Measurements from ENCODE around the gene MSANTD3. TPM values are rescaled to one million over a fixed set of nuclear protein-coding genes. Genes with fewer than 3 reads are reported as not detected.
"Not testable (repeated sequence)": the region's sequence is repeated elsewhere in the genome, so short reads cannot be mapped to it uniquely, and the experiment has no call there.

MSANTD3 gene
- total RNA-seq, 2 experiments from 2014 or later, result 8.8 to 9.6 TPM

- POLR2A ChIA-PET, result no interaction called here
- Histone ChIP-seq H3K27ac (ENCODE audit: low read depth in 1 of 2, low read length in 2 of 2) (no peak overlapping the region), H3K36me3 (ENCODE audit: insufficient read depth, low read length) (peaks cover 19% of the 10 kb centered on the region), H3K9me3 (ENCODE audit: control insufficient read depth in 1 of 2, insufficient read depth in 1 of 2, low read length in 2 of 2) (no peaks in the 10 kb centered on the region), H3K4me3 (ENCODE audit: low read length) (no peak overlapping the region), H3K4me1 (ENCODE audit: insufficient read depth, low read length) (no peaks in the 10 kb centered on the region), H3K27me3 (ENCODE audit: control insufficient read depth in 1 of 2, insufficient read depth in 2 of 2, low read length in 2 of 2) (no peaks in the 10 kb centered on the region)
- DNase-seq, result no peak
- Mint-ChIP-seq H3K4me1 (ENCODE audit: low read depth) (no peaks in the 10 kb centered on the region), H3K9me3 (no peaks in the 10 kb centered on the region), H3K27me3 (no peaks in the 10 kb centered on the region), H3K27ac (no peak overlapping the region), H3K36me3 (ENCODE audit: low read depth) (peaks cover 30% of the 10 kb centered on the region), H3K4me3 (no peak overlapping the region)
- ATAC-seq (ENCODE audit: poor library complexity), result no peak
- CTCF ChIA-PET, result interaction anchor here (1.2 kb wide), 1 partner anchor 12 kb away, joined by 3 read pairs; no protein-coding TSS in a partner anchor
- no peak for TF ChIP-seq CTCF (IDR thresholded peaks at IDR 0.05)
- intact Hi-C loops (cut with DNase I, micrococcal nuclease), result no loop called here
Observed at GRCh38 chr9:100440071-100440470, 13.1 kb downstream of the MSANTD3 start.

- POLR2A ChIA-PET; DNase-seq; H3K27ac Mint-ChIP-seq; H3K4me3 Mint-ChIP-seq; H3K4me1 ChIP-seq (ENCODE audit: insufficient read depth, low read length); H3K27me3 Mint-ChIP-seq; H3K9me3 Mint-ChIP-seq; H3K27me3 ChIP-seq (ENCODE audit: control insufficient read depth in 1 of 2, insufficient read depth in 2 of 2, low read length in 2 of 2); H3K4me1 Mint-ChIP-seq (ENCODE audit: low read depth); H3K27ac ChIP-seq (ENCODE audit: low read depth in 1 of 2, low read length in 2 of 2); intact Hi-C loops (cut with DNase I, micrococcal nuclease); ATAC-seq (ENCODE audit: poor library complexity); H3K4me3 ChIP-seq (ENCODE audit: low read length); H3K9me3 ChIP-seq (ENCODE audit: control insufficient read depth in 1 of 2, insufficient read depth in 1 of 2, low read length in 2 of 2): not testable (repeated sequence)
- H3K36me3 ChIP-seq (ENCODE audit: insufficient read depth, low read length), result peaks cover 19% of the 10 kb centered on the region
- CTCF ChIA-PET, result interaction anchor here (1.2 kb wide), 1 partner anchor 13 kb away, joined by 3 read pairs; no protein-coding TSS in a partner anchor
- H3K36me3 Mint-ChIP-seq (ENCODE audit: low read depth), result peaks cover 32% of the 10 kb centered on the region
Observed at GRCh38 chr9:100440487-100440886, 13.5 kb downstream of the MSANTD3 start.

DNA sequence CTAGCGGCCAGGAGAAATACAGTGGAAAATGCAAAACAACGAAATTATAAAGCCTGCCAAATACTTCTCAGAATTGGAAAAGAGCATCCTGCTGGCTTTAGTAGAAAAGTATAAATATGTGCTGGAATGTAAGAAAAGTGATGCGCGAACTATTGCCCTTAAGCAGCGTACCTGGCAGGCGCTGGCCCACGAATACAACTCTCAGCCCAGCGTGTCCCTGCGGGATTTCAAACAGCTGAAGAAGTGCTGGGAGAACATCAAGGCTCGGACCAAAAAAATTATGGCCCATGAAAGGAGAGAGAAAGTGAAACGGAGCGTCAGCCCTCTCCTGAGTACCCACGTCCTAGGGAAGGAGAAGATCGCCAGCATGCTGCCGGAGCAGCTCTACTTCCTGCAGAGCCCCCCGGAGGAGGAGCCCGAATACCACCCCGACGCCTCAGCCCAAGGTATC, 15.0 kb downstream of the MSANTD3 start:
- Histone ChIP-seq H3K4me3 (ENCODE audit: low read length) (no peak overlapping the region), H3K4me1 (ENCODE audit: insufficient read depth, low read length) (no peaks in the 10 kb centered on the region), H3K27me3 (ENCODE audit: control insufficient read depth in 1 of 2, insufficient read depth in 2 of 2, low read length in 2 of 2) (no peaks in the 10 kb centered on the region), H3K36me3 (ENCODE audit: insufficient read depth, low read length) (peaks cover 19% of the 10 kb centered on the region), H3K27ac (ENCODE audit: low read depth in 1 of 2, low read length in 2 of 2) (no peak overlapping the region), H3K9me3 (ENCODE audit: control insufficient read depth in 1 of 2, insufficient read depth in 1 of 2, low read length in 2 of 2) (no peaks in the 10 kb centered on the region)
- Mint-ChIP-seq H3K36me3 (ENCODE audit: low read depth) (peaks cover 46% of the 10 kb centered on the region), H3K27ac (no peak overlapping the region), H3K9me3 (no peaks in the 10 kb centered on the region), H3K4me3 (no peak overlapping the region), H3K4me1 (ENCODE audit: low read depth) (no peaks in the 10 kb centered on the region), H3K27me3 (no peaks in the 10 kb centered on the region)
- no peak for ATAC-seq (ENCODE audit: poor library complexity)
- ChIA-PET CTCF (no interaction called here), POLR2A (no interaction called here)
- no peak for DNase-seq
- TF ChIP-seq CTCF (IDR thresholded peaks at IDR 0.05), result no peak
- intact Hi-C loops (cut with DNase I, micrococcal nuclease), result no loop called here

Data from CD4-positive, alpha-beta T cell (primary cell).